ENCODE data around the gene CAMK1D. TPM values are rescaled to one million over a fixed set of nuclear protein-coding genes. Genes with fewer than 3 reads are reported as not detected.
"Not testable (repeated sequence)": the region's sequence is repeated elsewhere in the genome, so short reads cannot be mapped to it uniquely, and the experiment has no call there.

Gene CAMK1D
- polyA plus RNA-seq, 1 experiment, result 1.1 TPM

DNA sequence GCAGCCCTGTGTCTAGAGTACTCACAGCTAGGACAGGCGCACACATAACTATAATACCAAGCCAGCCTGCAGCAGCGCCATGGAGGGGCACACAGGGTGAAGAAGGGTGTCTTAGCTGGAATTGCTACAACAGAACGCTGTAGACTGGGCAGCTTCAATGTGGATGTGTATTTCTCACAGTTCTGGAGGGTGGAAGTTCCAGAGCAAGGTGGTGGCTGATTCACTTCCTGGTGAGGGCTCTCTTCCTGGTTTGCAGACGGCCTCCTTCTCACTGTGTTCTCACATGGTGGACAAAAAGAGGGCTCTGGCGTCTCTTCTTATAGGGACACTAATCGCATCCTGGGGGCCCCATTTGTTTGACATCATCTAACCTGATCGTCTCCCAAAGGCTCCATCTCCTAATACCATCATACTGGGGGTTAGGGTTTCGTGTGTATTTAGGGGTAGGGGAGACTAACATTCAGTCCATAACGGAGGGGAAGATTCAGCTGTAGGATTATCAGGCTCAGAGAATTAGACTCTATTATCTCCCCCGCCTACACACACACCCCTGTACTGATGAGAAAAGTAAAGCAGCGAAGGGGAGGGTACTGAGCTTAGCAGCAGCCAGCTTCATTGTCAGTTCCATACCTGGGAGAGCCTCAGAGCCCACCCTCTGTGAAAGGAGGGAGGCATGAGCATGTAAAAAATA lies 363.1 kb downstream of the CAMK1D start:
- no peak overlapping the region for H3K4me3 ChIP-seq (ENCODE audit: low read depth, low read length)
- TF ChIP-seq, protein P1, sequence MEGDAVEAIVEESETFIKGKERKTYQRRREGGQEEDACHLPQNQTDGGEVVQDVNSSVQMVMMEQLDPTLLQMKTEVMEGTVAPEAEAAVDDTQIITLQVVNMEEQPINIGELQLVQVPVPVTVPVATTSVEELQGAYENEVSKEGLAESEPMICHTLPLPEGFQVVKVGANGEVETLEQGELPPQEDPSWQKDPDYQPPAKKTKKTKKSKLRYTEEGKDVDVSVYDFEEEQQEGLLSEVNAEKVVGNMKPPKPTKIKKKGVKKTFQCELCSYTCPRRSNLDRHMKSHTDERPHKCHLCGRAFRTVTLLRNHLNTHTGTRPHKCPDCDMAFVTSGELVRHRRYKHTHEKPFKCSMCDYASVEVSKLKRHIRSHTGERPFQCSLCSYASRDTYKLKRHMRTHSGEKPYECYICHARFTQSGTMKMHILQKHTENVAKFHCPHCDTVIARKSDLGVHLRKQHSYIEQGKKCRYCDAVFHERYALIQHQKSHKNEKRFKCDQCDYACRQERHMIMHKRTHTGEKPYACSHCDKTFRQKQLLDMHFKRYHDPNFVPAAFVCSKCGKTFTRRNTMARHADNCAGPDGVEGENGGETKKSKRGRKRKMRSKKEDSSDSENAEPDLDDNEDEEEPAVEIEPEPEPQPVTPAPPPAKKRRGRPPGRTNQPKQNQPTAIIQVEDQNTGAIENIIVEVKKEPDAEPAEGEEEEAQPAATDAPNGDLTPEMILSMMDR (IDR thresholded peaks at IDR 0.05; ENCODE audit: insufficient read depth, low read depth, low read length), result no peak
- ChIA-PET POLR2A (no interaction called here), CTCF (interaction anchor here (1.0 to 7.4 kb wide), 13 partner anchors 8 to 498 kb away, joined by 3 to 92 read pairs (median 4); partner anchors contain the start of gene OPTN)
- no peaks in the 10 kb centered on the region; the same call in none of the 2 replicates for H3K27me3 ChIP-seq (ENCODE audit: control insufficient read depth, insufficient read depth, low read length)
- no peak for DNase-seq (ENCODE audit: low read depth)
- no peaks in the 10 kb centered on the region for H3K36me3 ChIP-seq (ENCODE audit: control insufficient read depth, insufficient read depth, low read length)

GRCh38 chr10:12712984-12713316 lies 363.6 kb downstream of the CAMK1D start:
- POLR2A ChIA-PET; DNase-seq (ENCODE audit: low read depth): not testable (repeated sequence)

GRCh38 chr10:12716042-12716441 lies 366.7 kb downstream of the CAMK1D start:
- TF ChIP-seq, protein P1 (IDR thresholded peaks at IDR 0.05; ENCODE audit: insufficient read depth, low read depth, low read length), result no peak
- no peak for DNase-seq (ENCODE audit: low read depth)
- no peak overlapping the region for H3K4me3 ChIP-seq (ENCODE audit: low read depth, low read length)
- H3K27me3 ChIP-seq (ENCODE audit: control insufficient read depth, insufficient read depth, low read length), result no peaks in the 10 kb centered on the region; the same call in none of the 2 replicates
- CTCF ChIA-PET, result no interaction called here
- POLR2A ChIA-PET, result no interaction called here
- no peaks in the 10 kb centered on the region for H3K36me3 ChIP-seq (ENCODE audit: control insufficient read depth, insufficient read depth, low read length)

More at GRCh38 chr10:12712984-12713316, 363.6 kb downstream of the CAMK1D start:
- CTCF ChIA-PET, result interaction anchor here (1.0 to 7.4 kb wide), 7 partner anchors 9 to 499 kb away, joined by 3 to 92 read pairs (median 3); partner anchors contain the start of gene OPTN
- H3K4me3 ChIP-seq (ENCODE audit: low read depth, low read length); H3K27me3 ChIP-seq (ENCODE audit: control insufficient read depth, insufficient read depth, low read length); H3K36me3 ChIP-seq (ENCODE audit: control insufficient read depth, insufficient read depth, low read length): not testable (repeated sequence)

GRCh38 chr10:12717981-12718707 lies 368.8 kb downstream of the CAMK1D start:
- DNase-seq (ENCODE audit: low read depth), result no peak
- no peaks in the 10 kb centered on the region for H3K36me3 ChIP-seq (ENCODE audit: control insufficient read depth, insufficient read depth, low read length)
- no peak overlapping the region for H3K4me3 ChIP-seq (ENCODE audit: low read depth, low read length)
- ChIA-PET CTCF (interaction anchor here (0.6 to 0.8 kb wide), 2 partner anchors 9 to 11 kb away, joined by 3 to 7 read pairs; no protein-coding TSS in a partner anchor), POLR2A (no interaction called here)
- TF ChIP-seq, protein P1 (IDR thresholded peaks at IDR 0.05; ENCODE audit: insufficient read depth, low read depth, low read length), result no peak
- H3K27me3 ChIP-seq (ENCODE audit: control insufficient read depth, insufficient read depth, low read length), result no peaks in the 10 kb centered on the region; the same call in none of the 2 replicates

GRCh38 chr10:12719365-12719764 lies 370.0 kb downstream of the CAMK1D start:
- no peaks in the 10 kb centered on the region for H3K27me3 ChIP-seq (ENCODE audit: control insufficient read depth, insufficient read depth, low read length)
- no peak for DNase-seq (ENCODE audit: low read depth)
- ChIA-PET CTCF (no interaction called here), POLR2A (no interaction called here)
- no peak overlapping the region for H3K4me3 ChIP-seq (ENCODE audit: low read depth, low read length)
- H3K36me3 ChIP-seq (ENCODE audit: control insufficient read depth, insufficient read depth, low read length), result no peaks in the 10 kb centered on the region
- TF ChIP-seq, protein P1 (IDR thresholded peaks at IDR 0.05; ENCODE audit: insufficient read depth, low read depth, low read length), result no peak
